MM.1S (cell line): Measurements from ENCODE around the gene TRIM25.

Experiments
- DNase-seq: peaks from one replicate; pipeline ENCODE4 v3.0.0-alpha.2; 2015
- H2AFZ ChIP-seq: fragments of 300-600 bp; sonication (generic); 2 replicates; pipeline ENCODE4 v1.6.0; 2016; ENCODE audit warnings: antibody characterized with exemption, low read length
- H3F3A ChIP-seq: fragments of 300-600 bp; sonication (generic); 2 replicates; pipeline ENCODE4 v1.6.1; 2016; ENCODE audit warnings: mild to moderate bottlenecking, antibody characterized with exemption, low read length, moderate library complexity, mixed read lengths; ENCODE audit not compliant: insufficient read depth
- H3K27ac ChIP-seq: fragments of 300-600 bp; sonication (generic); 2 replicates; pipeline ENCODE4 v1.5.1; 2016; ENCODE audit warnings: mild to moderate bottlenecking, low read length
- H3K27me3 ChIP-seq: fragments of 300-600 bp; sonication (generic); replicated peaks from 2 replicates; pipeline ENCODE4 v1.6.0; 2016; ENCODE audit warnings: low read length; ENCODE audit not compliant: insufficient read depth
- H3K36me3 ChIP-seq: fragments of 300-600 bp; sonication (generic); replicated peaks from 2 replicates; pipeline ENCODE4 v1.6.1; 2016; ENCODE audit warnings: mild to moderate bottlenecking, low read length, mixed read lengths; ENCODE audit not compliant: insufficient read depth
- H3K4me1 ChIP-seq: fragments of 300-600 bp; sonication (generic); 2 replicates; pipeline ENCODE4 v1.6.1; 2016; ENCODE audit warnings: low read length, mixed read lengths
- H3K4me2 ChIP-seq: fragments of 300-600 bp; sonication (generic); 2 replicates; pipeline ENCODE4 v1.6.0; 2016; ENCODE audit warnings: low read depth, low read length
- H3K4me3 ChIP-seq: fragments of 300-600 bp; sonication (generic); 2 replicates; pipeline ENCODE4 v1.5.1; 2016; ENCODE audit warnings: low read length, mixed read lengths
- H3K79me2 ChIP-seq: fragments of 300-600 bp; sonication (generic); 2 replicates; pipeline ENCODE4 v1.6.1; 2016; ENCODE audit warnings: mixed run types, low read length, mixed read lengths
- H3K9ac ChIP-seq: fragments of 300-600 bp; sonication (generic); 2 replicates; pipeline ENCODE4 v1.6.1; 2016; ENCODE audit warnings: low read length, mixed read lengths
- H3K9me2 ChIP-seq: fragments of 300-600 bp; sonication (generic); replicated peaks from 2 replicates; pipeline ENCODE4 v1.6.1; 2016; ENCODE audit warnings: mild to moderate bottlenecking, low read length, mixed read lengths; ENCODE audit not compliant: insufficient read depth
- H3K9me3 ChIP-seq: fragments of 300-600 bp; sonication (generic); replicated peaks from 2 replicates; pipeline ENCODE4 v1.6.1; 2016; ENCODE audit warnings: mild to moderate bottlenecking, low read length, mixed read lengths; ENCODE audit not compliant: insufficient read depth
- H4K20me1 ChIP-seq: fragments of 300-600 bp; sonication (generic); 2 replicates; pipeline ENCODE4 v1.6.1; 2016; ENCODE audit warnings: mild to moderate bottlenecking, low read length, moderate library complexity, mixed read lengths; ENCODE audit not compliant: insufficient read depth
- CTCF ChIP-seq: fragments of 300-600 bp; sonication (generic); IDR thresholded peaks from 2 replicates; pipeline ENCODE4 v1.5.1; 2016; ENCODE audit warnings: antibody characterized with exemption, low read length, mixed read lengths
- EZH2 ChIP-seq: fragments of 300-600 bp; sonication (generic); optimal IDR thresholded peaks from 2 replicates; pipeline ENCODE3; 2017; ENCODE audit warnings: low read depth, mild to moderate bottlenecking, antibody characterized with exemption, low read length, mixed read lengths
- EZH2phosphoT487 ChIP-seq: fragments of 300-600 bp; sonication (generic); IDR thresholded peaks from 2 replicates; pipeline ENCODE4 v1.6.1; 2018; ENCODE audit warnings: antibody characterized with exemption, low read length

The TRIM25 gene

GRCh38 chr17:56885312-56885657 is 28.6 kb downstream of the TRIM25 start:
- Histone ChIP-seq H3K4me1 (peaks cover 4% of the 10 kb centered on the region), H3K9me3 (no peaks in the 10 kb centered on the region), H2AFZ (no peak overlapping the region), H3K4me2 (no peak overlapping the region), H3K27me3 (no peaks in the 10 kb centered on the region), H3K9ac (no peak overlapping the region), H3F3A (peaks cover 5% of the 10 kb centered on the region), H3K9me2 (no peaks in the 10 kb centered on the region), H3K4me3 (no peak overlapping the region), H4K20me1 (no peaks in the 10 kb centered on the region), H3K79me2 (no peaks in the 10 kb centered on the region), H3K36me3 (0 out of 2 replicates have a peak, but pooled peaks cover 9% of the 10 kb centered on the region), H3K27ac (no peak overlapping the region)
- TF ChIP-seq EZH2 (no peak), CTCF (no peak), EZH2phosphoT487 (no peak)
- no peak for DNase-seq

- peaks cover 5% of the 10 kb centered on the region for H3K4me1 ChIP-seq
- no peaks in the 10 kb centered on the region for H3K9me2 ChIP-seq
- no peaks in the 10 kb centered on the region for H3K9me3 ChIP-seq
- H3K9ac ChIP-seq: no peak overlapping the region
- H2AFZ ChIP-seq: no peak overlapping the region
- DNase-seq: no peak
- H4K20me1 ChIP-seq: no peaks in the 10 kb centered on the region
- peaks cover 5% of the 10 kb centered on the region for H3F3A ChIP-seq
- H3K36me3 ChIP-seq: 0 out of 2 replicates have a peak, but pooled peaks cover 7% of the 10 kb centered on the region
- H3K27me3 ChIP-seq: no peaks in the 10 kb centered on the region
- no peaks in the 10 kb centered on the region for H3K79me2 ChIP-seq
- no peak overlapping the region for H3K4me3 ChIP-seq
- no peak overlapping the region for H3K4me2 ChIP-seq
- H3K27ac ChIP-seq: no peak overlapping the region
- TF ChIP-seq EZH2: no peak
- TF ChIP-seq EZH2phosphoT487: no peak
- TF ChIP-seq CTCF: no peak
These were observed 29.2 kb downstream of the TRIM25 start for GRCh38 chr17:56884483-56885311.

GRCh38 chr17:56883616-56884015 is 30.2 kb downstream of the TRIM25 start:
- Histone ChIP-seq H3K4me1 (peaks cover 5% of the 10 kb centered on the region), H3K27me3 (no peaks in the 10 kb centered on the region), H3K36me3 (0 out of 2 replicates have a peak, but pooled peaks cover 2% of the 10 kb centered on the region), H3K9me2 (no peaks in the 10 kb centered on the region), H4K20me1 (no peaks in the 10 kb centered on the region), H3K4me3 (no peak overlapping the region), H3F3A (peaks cover 5% of the 10 kb centered on the region), H2AFZ (no peak overlapping the region), H3K79me2 (no peaks in the 10 kb centered on the region), H3K9ac (no peak overlapping the region), H3K27ac (no peak overlapping the region), H3K4me2 (no peak overlapping the region), H3K9me3 (no peaks in the 10 kb centered on the region)
- DNase-seq: no peak
- TF ChIP-seq CTCF (no peak), EZH2 (no peak), EZH2phosphoT487 (no peak)
